KMS-11 (cell line): Measurements from ENCODE around the gene ERAL1.

Source experiments
- H2AFZ ChIP-seq: fragments of 200-600 bp; sonication (generic); 2 replicates; pipeline ENCODE4 v1.6.1; 2016; ENCODE audit warnings: antibody characterized with exemption, mixed run types, low read depth
- H3K27ac ChIP-seq: fragments of 200-600 bp; sonication (generic); 2 replicates; pipeline ENCODE4 v1.6.1; 2016; ENCODE audit warnings: mild to moderate bottlenecking, mixed run types
- H3K27me3 ChIP-seq: fragments of 200-600 bp; sonication (generic); 2 replicates; pipeline ENCODE4 v1.6.1; 2017; ENCODE audit warnings: mild to moderate bottlenecking, low read depth, mixed run types, moderate library complexity; ENCODE audit not compliant: insufficient read depth
- H3K36me3 ChIP-seq: fragments of 200-600 bp; sonication (generic); 2 replicates; pipeline ENCODE4 v1.6.1; 2017; ENCODE audit warnings: mild to moderate bottlenecking, mixed run types; ENCODE audit not compliant: insufficient read depth
- H3K4me1 ChIP-seq: fragments of 200-600 bp; sonication (generic); 2 replicates; pipeline ENCODE4 v1.6.1; 2016; ENCODE audit warnings: mild to moderate bottlenecking, low read depth, mixed run types; ENCODE audit not compliant: poor library complexity, severe bottlenecking
- H3K4me2 ChIP-seq: fragments of 200-600 bp; sonication (generic); 2 replicates; pipeline ENCODE4 v1.7.0; 2016; ENCODE audit warnings: mild to moderate bottlenecking, mixed run types
- H3K4me3 ChIP-seq: fragments of 200-600 bp; sonication (generic); IDR thresholded peaks from 2 replicates; pipeline ENCODE4 v1.6.1; 2017; ENCODE audit warnings: low read depth, low read length, mixed read lengths; ENCODE audit not compliant: insufficient read depth
- H3K79me2 ChIP-seq: fragments of 200-600 bp; sonication (generic); 2 replicates; pipeline ENCODE4 v1.6.1; 2016; ENCODE audit warnings: low read depth, mixed run types; ENCODE audit not compliant: insufficient read depth
- H3K9ac ChIP-seq: fragments of 200-600 bp; sonication (generic); 2 replicates; pipeline ENCODE4 v1.6.1; 2016; ENCODE audit warnings: mild to moderate bottlenecking, mixed run types
- H4K20me1 ChIP-seq: fragments of 200-600 bp; sonication (generic); 2 replicates; pipeline ENCODE4 v1.6.1; 2016; ENCODE audit warnings: mild to moderate bottlenecking, mixed run types; ENCODE audit not compliant: insufficient read depth
- CTCF ChIP-seq: fragments of 200-600 bp; sonication (generic); conservative IDR thresholded peaks from 2 replicates; pipeline ENCODE4 v1.6.1; 2017; ENCODE audit warnings: low read depth, mild to moderate bottlenecking, antibody characterized with exemption, low read length, moderate library complexity, mixed read lengths

Gene ERAL1

DNA sequence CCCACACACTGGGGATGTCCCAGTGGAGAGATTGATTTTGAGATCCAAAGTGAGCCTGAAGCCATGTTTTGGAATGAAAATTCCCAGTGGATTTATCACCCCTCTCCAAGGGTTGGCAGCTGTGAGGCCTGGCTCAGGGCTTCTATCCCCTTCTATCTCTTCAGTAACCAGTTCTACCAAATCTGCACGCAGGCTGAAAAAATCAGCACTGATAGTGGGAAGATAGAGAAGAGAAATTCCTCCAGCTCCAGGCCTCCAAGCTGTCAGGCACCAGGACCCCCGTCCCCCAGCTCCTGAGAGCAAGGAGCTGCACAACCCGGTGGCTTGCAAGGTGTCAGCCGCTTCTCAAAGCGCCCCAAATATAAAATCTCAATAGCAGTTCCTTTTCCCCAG is 41.7 kb downstream of the ERAL1 start:
- Histone ChIP-seq H2AFZ (peak overlapping the region; percentile 96; the same call in 1 of the 2 replicates), H3K4me1 (peaks cover 65% of the 10 kb centered on the region), H3K36me3 (no peaks in the 10 kb centered on the region), H3K4me2 (peak overlapping the region; percentile 84), H3K4me3 (no peak overlapping the region), H4K20me1 (no peaks in the 10 kb centered on the region), H3K79me2 (peaks cover 4% of the 10 kb centered on the region; the same call in 1 of the 2 replicates), H3K27me3 (no peaks in the 10 kb centered on the region), H3K27ac (no peak overlapping the region), H3K9ac (peak overlapping the region; percentile 70; the same call in 1 of the 2 replicates)
- no peak for TF ChIP-seq CTCF

DNA sequence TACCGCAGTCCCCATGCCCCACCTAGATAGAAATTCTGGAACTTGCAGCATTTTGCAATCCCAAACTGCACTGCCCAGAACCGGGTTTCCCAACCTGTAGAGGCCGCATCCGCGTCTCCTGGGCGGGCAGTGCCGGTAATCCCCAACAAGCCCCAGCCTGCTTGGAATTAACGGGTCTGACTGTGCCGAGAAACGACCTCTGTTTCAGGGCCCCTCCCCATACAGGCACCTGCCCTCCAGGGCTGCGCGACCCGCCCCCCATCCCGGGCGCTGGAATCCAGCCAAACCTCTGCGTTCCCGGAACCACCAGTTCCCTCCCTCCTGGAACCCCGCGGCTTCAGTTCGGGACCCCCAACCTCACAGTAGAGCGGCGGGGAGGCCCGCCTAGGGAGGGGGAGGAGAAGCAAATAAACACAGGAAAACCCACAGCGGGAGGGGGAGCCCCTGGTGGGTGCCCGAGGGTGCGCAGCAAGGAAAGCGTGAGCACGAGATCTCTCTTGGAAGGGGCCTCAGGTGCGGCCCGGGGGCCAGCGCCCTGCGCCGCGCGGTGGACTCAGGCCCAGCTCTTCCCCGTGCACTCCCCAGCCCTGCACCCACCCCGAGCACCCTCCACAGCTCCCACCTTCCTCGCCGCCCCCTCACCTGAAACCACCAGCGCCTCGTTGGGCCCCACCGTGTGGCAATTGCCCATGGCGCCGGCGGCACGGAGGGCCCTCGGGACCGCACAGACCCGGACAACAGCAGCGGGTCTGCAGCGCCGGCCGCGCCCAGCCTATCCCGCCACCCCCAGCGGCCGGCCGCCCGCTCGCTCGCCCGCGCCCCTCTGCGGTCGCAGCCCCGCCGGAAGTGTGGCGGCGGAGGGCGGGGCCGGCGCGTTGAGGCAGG is 42.3 kb downstream of the ERAL1 start, which contains the start of gene FLOT2:
Gene FLOT2 (minus strand): TSS at position 850 of the 885 bp plus-strand sequence. CDS start 159 bp downstream, at position 691.
- H3K27ac ChIP-seq = peak within 1 kb of the TSS; percentile 23
- H3K4me2 ChIP-seq = peak within 1 kb of the TSS; percentile 84
- peaks cover 10% of the 10 kb centered on the region; the same call in 1 of the 2 replicates for H3K79me2 ChIP-seq
- H3K9ac ChIP-seq = peak within 1 kb of the TSS; percentile 70
- no peaks in the 10 kb centered on the region for H3K36me3 ChIP-seq
- H3K27me3 ChIP-seq = no peaks in the 10 kb centered on the region
- H3K4me3 ChIP-seq = no peak within 1 kb of the TSS
- peak within 1 kb of the TSS; percentile 96 for H2AFZ ChIP-seq
- H4K20me1 ChIP-seq = no peaks in the 10 kb centered on the region
- H3K4me1 ChIP-seq = peaks cover 65% of the 10 kb centered on the region
- TF ChIP-seq CTCF = peak; percentile 27; the same call in 1 of the 2 replicates

DNA sequence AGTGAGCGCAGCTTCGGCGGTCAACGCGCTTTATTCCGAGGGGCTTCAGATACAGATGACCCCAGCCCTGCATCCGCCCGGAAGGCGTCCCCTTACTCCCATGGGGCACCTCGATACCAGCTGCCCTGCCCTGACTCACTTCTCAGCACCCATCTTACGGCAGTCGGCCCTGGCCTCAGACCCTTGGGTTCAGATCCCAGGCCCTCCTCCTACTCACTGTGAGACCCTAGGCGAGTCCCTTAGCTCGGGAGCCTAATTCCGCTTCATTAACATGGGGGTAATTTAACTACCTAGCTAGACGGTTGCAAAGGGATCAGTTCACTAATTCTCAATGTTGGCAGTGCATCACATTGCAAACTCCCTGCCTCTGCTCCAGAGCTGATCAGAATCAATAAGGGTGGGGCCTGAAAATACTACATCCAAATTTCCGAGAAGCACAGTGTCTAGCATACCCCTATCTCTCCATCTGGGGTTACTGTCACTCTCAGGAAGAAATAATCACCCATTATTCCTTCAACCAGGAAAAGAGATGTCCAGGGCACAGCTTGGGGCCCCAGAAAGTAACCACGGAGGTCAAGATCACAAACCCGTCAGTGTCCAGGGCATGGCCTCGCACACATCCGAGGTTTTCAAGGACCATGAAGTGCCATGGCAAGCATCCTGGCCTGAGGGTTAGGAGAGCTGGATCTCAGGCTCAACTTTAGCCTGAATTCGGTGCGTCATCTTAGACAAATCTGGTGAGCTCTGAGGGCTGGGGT is 43.1 kb downstream of the ERAL1 start:
- peak overlapping the region; percentile 70 for H3K9ac ChIP-seq
- no peak for TF ChIP-seq CTCF
- peaks cover 57% of the 10 kb centered on the region for H3K4me1 ChIP-seq
- H3K36me3 ChIP-seq = no peaks in the 10 kb centered on the region
- peak overlapping the region; percentile 84 for H3K4me2 ChIP-seq
- H3K27me3 ChIP-seq = no peaks in the 10 kb centered on the region
- no peaks in the 10 kb centered on the region for H4K20me1 ChIP-seq
- H3K4me3 ChIP-seq = no peak overlapping the region
- peak overlapping the region; percentile 96 for H2AFZ ChIP-seq
- H3K79me2 ChIP-seq = peaks cover 12% of the 10 kb centered on the region; the same call in 1 of the 2 replicates
- H3K27ac ChIP-seq = peak overlapping the region; percentile 23

- no peak for TF ChIP-seq CTCF
- H3K36me3 ChIP-seq = no peaks in the 10 kb centered on the region
- no peak overlapping the region for H3K4me3 ChIP-seq
- peaks cover 12% of the 10 kb centered on the region; the same call in 1 of the 2 replicates for H3K79me2 ChIP-seq
- peaks cover 55% of the 10 kb centered on the region for H3K4me1 ChIP-seq
- H3K27me3 ChIP-seq = no peaks in the 10 kb centered on the region
- H3K4me2 ChIP-seq = peak overlapping the region; percentile 84
- H3K27ac ChIP-seq = no peak overlapping the region
- H3K9ac ChIP-seq = no peak overlapping the region
- no peaks in the 10 kb centered on the region for H4K20me1 ChIP-seq
- no peak overlapping the region for H2AFZ ChIP-seq
Observed at GRCh38 chr17:28898527-28898955, 43.7 kb downstream of the ERAL1 start.
